Lung (tissue), 12 donors: Measurements from ENCODE around the gene VAT1L. TPM values are rescaled to one million over a fixed set of nuclear protein-coding genes. Genes with fewer than 3 reads are reported as not detected.

ENCODE experiments used
- ATAC-seq: fragments of 200-7000 bp; cut with Tn5 transposase; one replicate; pipeline ENCODE4 v1.9.1; 2020; ENCODE audit warnings: moderate number of reproducible peaks; ENCODE audit not compliant: insufficient read depth, low FRiP score
- DNase-seq, 3 donors: peaks; one replicate each; pipeline ENCODE4 v3.0.0-alpha.2; 2013 to 2017
- H3K27ac ChIP-seq, 2 donors: one replicate each; pipeline ENCODE4 v1.5.1; 2013; ENCODE audit warnings: mild to moderate bottlenecking in 2 of 2, moderate library complexity in 2 of 2, control low read depth in 1 of 2, inconsistent platforms in 1 of 2, low read depth in 1 of 2, low read length in 1 of 2
- H3K27me3 ChIP-seq, 3 donors: one replicate each; pipeline ENCODE4 v1.5.1; 2013; ENCODE audit warnings: low read length in 2 of 3; ENCODE audit not compliant: control insufficient read depth in 3 of 3, insufficient read depth in 3 of 3
- H3K36me3 ChIP-seq, 4 donors: one replicate each; pipeline ENCODE4 v1.5.1; 2013; ENCODE audit warnings: low read length in 4 of 4, mild to moderate bottlenecking in 1 of 4, moderate library complexity in 1 of 4; ENCODE audit not compliant: control insufficient read depth in 4 of 4, insufficient read depth in 4 of 4
- H3K4me1 ChIP-seq, 5 donors: one replicate each; pipeline ENCODE4 v1.5.1; 2013; ENCODE audit warnings: low read length in 5 of 5, mild to moderate bottlenecking in 2 of 5, moderate library complexity in 1 of 5; ENCODE audit not compliant: control insufficient read depth in 5 of 5, insufficient read depth in 5 of 5
- H3K4me3 ChIP-seq: one replicate; pipeline ENCODE4 v1.5.1; 2013; ENCODE audit warnings: mild to moderate bottlenecking, control low read depth, moderate library complexity
- H3K9ac ChIP-seq, 2 donors: one replicate each; pipeline ENCODE4 v1.5.1; 2013; ENCODE audit warnings: low read length in 2 of 2, control low read depth in 1 of 2; ENCODE audit not compliant: insufficient read depth in 1 of 2
- H3K9me3 ChIP-seq, 4 donors: one replicate each; pipeline ENCODE4 v1.5.1; 2013; ENCODE audit warnings: low read length in 3 of 4, mild to moderate bottlenecking in 1 of 4, moderate library complexity in 1 of 4; ENCODE audit not compliant: control insufficient read depth in 4 of 4, insufficient read depth in 3 of 4
- WGBS, 2 donors: extraction: QIAGEN DNeasy Blood & Tissue Kit; methylation state at CpG; one replicate each; pipeline ENCODE4 v1.1.7; 2013; 5-methylcytosine and 5-hydroxymethylcytosine counted together
- polyA plus RNA-seq, 2 donors: library from polyadenylated mRNA; stranded (reverse); fragments of 200-250 nt; gene quantifications; one replicate each; pipeline ENCODE4 v1.2.1, GENCODE V29; 2013
- total RNA-seq, 2 donors: library from RNA; depleted of rRNA in 1 of 2; stranded (reverse); fragments of >200 nt in 1 of 2; gene quantifications; one replicate each; pipeline ENCODE4 v1.2.1, GENCODE V29; 2014 to 2021
- TF ChIP-seq, protein P1 (sequence below): IDR thresholded peaks from 2 replicates; pipeline ENCODE4 v1.5.1; 2012; ENCODE audit warnings: mild to moderate bottlenecking; ENCODE audit errors: control extremely low read depth, extremely low read depth
- donor health status: control.
- donor health status: control.
- donor health status: Bipolar disorder and iron deficiency.
- donor health status: healthy.
- donor health status: DM: yes; HTN: yes; CAD: no.

Gene VAT1L
- total and polyA plus RNA-seq, 4 donors = 0.14 to 3.3 (median 0.26) TPM

- Histone ChIP-seq H3K27me3 (no peaks in the 10 kb centered on the region), H3K4me3 (no peak overlapping the region), H3K36me3 (no peaks in the 10 kb centered on the region), H3K9me3 (no peaks in the 10 kb centered on the region), H3K9ac (no peak overlapping the region), H3K27ac (no peak overlapping the region), H3K4me1 (peaks cover 0 to 5% (median 0%) of the 10 kb centered on the region in 5 donors)
- no peak for DNase-seq
- no peak for ATAC-seq
- TF ChIP-seq, protein P1, sequence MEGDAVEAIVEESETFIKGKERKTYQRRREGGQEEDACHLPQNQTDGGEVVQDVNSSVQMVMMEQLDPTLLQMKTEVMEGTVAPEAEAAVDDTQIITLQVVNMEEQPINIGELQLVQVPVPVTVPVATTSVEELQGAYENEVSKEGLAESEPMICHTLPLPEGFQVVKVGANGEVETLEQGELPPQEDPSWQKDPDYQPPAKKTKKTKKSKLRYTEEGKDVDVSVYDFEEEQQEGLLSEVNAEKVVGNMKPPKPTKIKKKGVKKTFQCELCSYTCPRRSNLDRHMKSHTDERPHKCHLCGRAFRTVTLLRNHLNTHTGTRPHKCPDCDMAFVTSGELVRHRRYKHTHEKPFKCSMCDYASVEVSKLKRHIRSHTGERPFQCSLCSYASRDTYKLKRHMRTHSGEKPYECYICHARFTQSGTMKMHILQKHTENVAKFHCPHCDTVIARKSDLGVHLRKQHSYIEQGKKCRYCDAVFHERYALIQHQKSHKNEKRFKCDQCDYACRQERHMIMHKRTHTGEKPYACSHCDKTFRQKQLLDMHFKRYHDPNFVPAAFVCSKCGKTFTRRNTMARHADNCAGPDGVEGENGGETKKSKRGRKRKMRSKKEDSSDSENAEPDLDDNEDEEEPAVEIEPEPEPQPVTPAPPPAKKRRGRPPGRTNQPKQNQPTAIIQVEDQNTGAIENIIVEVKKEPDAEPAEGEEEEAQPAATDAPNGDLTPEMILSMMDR = no peak
- 92 to 96% methylated on average over 8 of the region's 8 CpGs for WGBS, 2 donors
These were observed 140.6 kb downstream of the VAT1L start for GRCh38 chr16:77929004-77929403.

DNA sequence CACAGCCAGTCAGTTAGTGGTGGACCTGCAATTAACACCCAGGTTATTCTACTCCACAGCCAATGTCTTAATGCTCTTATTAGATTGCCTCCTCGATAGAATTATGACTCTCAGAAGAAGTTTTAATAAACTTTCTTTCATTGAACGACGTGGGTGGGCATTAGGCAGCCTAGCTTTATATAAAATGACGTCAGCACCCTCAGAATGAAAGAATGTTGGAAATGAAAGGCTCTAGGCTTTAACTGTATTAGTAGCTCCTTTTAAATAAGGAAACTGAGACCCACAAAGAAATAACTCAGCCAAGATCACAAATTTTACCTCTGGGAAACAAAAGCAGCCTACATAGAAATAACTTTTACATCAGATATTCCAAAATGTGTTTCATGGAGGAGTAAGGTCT lies 142.7 kb downstream of the VAT1L start:
- no peaks in the 10 kb centered on the region for H3K27me3 ChIP-seq
- 84 to 87% methylated on average over 4 of the region's 4 CpGs for WGBS, 2 donors
- no peak overlapping the region for H3K4me3 ChIP-seq
- no peak overlapping the region for H3K27ac ChIP-seq
- no peak overlapping the region for H3K9ac ChIP-seq
- no peak for DNase-seq
- no peaks in the 10 kb centered on the region for H3K36me3 ChIP-seq
- ATAC-seq = no peak
- TF ChIP-seq, protein P1 = no peak
- no peaks in the 10 kb centered on the region for H3K9me3 ChIP-seq
- H3K4me1 ChIP-seq = peaks cover 0 to 5% (median 0%) of the 10 kb centered on the region in 5 donors

DNA sequence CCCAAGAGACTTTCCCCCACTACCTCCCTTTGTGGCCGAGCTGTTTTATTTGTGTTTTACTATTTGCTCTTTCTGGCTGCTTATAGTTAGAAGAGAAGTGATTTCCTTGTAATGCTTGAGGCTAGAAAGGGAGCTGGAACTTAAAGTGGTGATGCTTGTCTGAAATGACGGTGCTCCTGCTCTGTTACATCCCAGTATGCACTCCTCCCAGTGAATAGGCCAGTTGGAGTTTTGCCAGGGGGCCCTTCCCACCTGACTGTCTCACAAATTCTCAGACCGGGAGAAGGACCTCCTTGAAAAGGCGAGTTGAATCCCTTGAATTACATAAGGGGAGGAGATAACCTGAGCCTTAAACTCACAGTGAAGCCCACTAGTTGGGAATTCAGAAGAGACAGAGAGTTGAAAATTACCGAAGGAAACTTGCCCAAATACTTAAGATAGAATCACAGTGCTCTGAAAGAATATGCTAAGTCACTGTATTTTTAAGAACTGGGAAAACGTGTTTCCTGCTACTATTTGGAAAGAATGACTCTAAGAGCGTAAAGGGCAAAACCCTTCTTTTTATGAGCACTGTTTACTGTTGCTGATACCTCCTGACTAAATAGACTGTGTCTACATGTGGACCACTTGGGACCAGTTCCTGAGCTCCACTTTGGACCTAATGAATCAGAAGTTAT lies 149.2 kb downstream of the VAT1L start:
- peak in 2 of 3 donors; percentile 35 to 64 for DNase-seq
- TF ChIP-seq, protein P1 = no peak
- Histone ChIP-seq H3K27me3 (no peaks in the 10 kb centered on the region), H3K4me1 (no peaks in the 10 kb centered on the region), H3K4me3 (no peak overlapping the region), H3K36me3 (no peaks in the 10 kb centered on the region), H3K27ac (no peak overlapping the region), H3K9me3 (no peaks in the 10 kb centered on the region), H3K9ac (no peak overlapping the region)
- ATAC-seq = no peak
- 41 to 44% methylated on average over 7 of the region's 7 CpGs for WGBS, 2 donors

DNA sequence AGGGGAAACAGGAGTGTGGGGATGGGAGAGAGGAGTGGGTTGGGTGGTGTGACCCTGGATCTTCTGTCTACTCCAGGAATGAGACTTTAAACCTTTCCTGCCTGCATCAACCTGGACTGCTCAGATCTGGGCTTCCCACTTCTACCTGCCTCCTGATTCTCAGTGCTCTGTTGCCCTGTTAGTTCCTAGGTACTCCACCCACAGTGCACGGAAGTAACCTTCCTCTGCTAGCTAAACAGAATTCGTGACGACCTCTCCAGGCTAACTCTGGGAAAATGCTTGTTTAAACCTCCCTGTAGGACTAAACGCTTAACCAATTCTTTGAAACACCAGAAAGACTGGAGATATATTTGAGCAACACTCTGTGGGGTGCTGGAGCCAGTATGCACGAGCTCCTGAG lies 150.5 kb downstream of the VAT1L start:
- ATAC-seq (no peak), DNase-seq (peak in 1 of 3 donors; percentile 44)
- H3K27ac ChIP-seq = no peak overlapping the region
- no peak overlapping the region for H3K9ac ChIP-seq
- TF ChIP-seq, protein P1 = no peak
- no peaks in the 10 kb centered on the region for H3K27me3 ChIP-seq
- 67 to 78% methylated on average over 5 of the region's 5 CpGs for WGBS, 2 donors
- H3K9me3 ChIP-seq = no peaks in the 10 kb centered on the region
- no peaks in the 10 kb centered on the region for H3K36me3 ChIP-seq
- no peaks in the 10 kb centered on the region for H3K4me1 ChIP-seq
- no peak overlapping the region for H3K4me3 ChIP-seq
